NCI-H146 treated with DMSO at 0.1 percent for 48 hours (cell line): ENCODE results near the gene GMPR2.
"Not testable (repeated sequence)": the region's sequence is repeated elsewhere in the genome, so short reads cannot be mapped to it uniquely, and the experiment has no call there.

Source experiments
- DNase-seq: peaks from one replicate; lab custom pipeline; 2025; ENCODE audit not compliant: unreplicated experiment; lab: John Stamatoyannopoulos, UW

Gene GMPR2

GRCh38 chr14:24198814-24199524, 33.8 kb upstream of the GMPR2 start:
- DNase-seq, result no peak

GRCh38 chr14:24202538-24202937, 30.2 kb upstream of the GMPR2 start:
- not testable (repeated sequence) for DNase-seq

- not testable (repeated sequence) for DNase-seq
Measured at GRCh38 chr14:24203249-24203886, 29.4 kb upstream of the GMPR2 start.

GRCh38 chr14:24204163-24205146, 28.3 kb upstream of the GMPR2 start:
- no peak for DNase-seq

GRCh38 chr14:24206260-24207103, 26.2 kb upstream of the GMPR2 start:
- DNase-seq, result no peak

- no peak for DNase-seq
Measured at GRCh38 chr14:24207104-24207551, 25.6 kb upstream of the GMPR2 start.

GRCh38 chr14:24207625-24208024, 25.1 kb upstream of the GMPR2 start:
- no peak for DNase-seq

- no peak for DNase-seq
Measured at GRCh38 chr14:24211311-24211710, 21.4 kb upstream of the GMPR2 start.

GRCh38 chr14:24212924-24213865, 19.5 kb upstream of the GMPR2 start, which contains the start of gene CHMP4A:
Gene CHMP4A, minus strand, starts transcription at chr14:24213488. Its CDS starts 49 bp downstream, at chr14:24213439.
- DNase-seq, result peak; percentile 84

GRCh38 chr14:24213866-24214662, 18.7 kb upstream of the GMPR2 start:
- no peak for DNase-seq

GRCh38 chr14:24215495-24216344, 17.0 kb upstream of the GMPR2 start, which contains the start of gene MDP1:
Gene MDP1, minus strand, starts transcription at chr14:24216066. Its CDS starts 111 bp downstream, at chr14:24215955.
- peak; percentile 73 for DNase-seq

- DNase-seq, result no peak
Measured at GRCh38 chr14:24216345-24216699, 16.4 kb upstream of the GMPR2 start.

- DNase-seq, result not testable (repeated sequence)
Measured at GRCh38 chr14:24216876-24217275, 15.9 kb upstream of the GMPR2 start.

GRCh38 chr14:24219080-24219479, 13.6 kb upstream of the GMPR2 start:
- DNase-seq, result no peak

- DNase-seq, result no peak
Measured at GRCh38 chr14:24219521-24219920, 13.2 kb upstream of the GMPR2 start.

GRCh38 chr14:24222987-24223386, 9.7 kb upstream of the GMPR2 start:
- DNase-seq, result not testable (repeated sequence)

GRCh38 chr14:24224618-24225071, 8.1 kb upstream of the GMPR2 start:
- no peak for DNase-seq
